Skeletal muscle tissue (tissue), 4 donors: ENCODE results near the gene STK40. TPM values are rescaled to one million over a fixed set of nuclear protein-coding genes. Genes with fewer than 3 reads are reported as not detected.

Source experiments
- H3K27ac ChIP-seq: one replicate; pipeline ENCODE4 v1.7.0; 2013; ENCODE audit warnings: mild to moderate bottlenecking, low read depth, low read length, inconsistent platforms
- H3K27me3 ChIP-seq, 3 donors: one replicate each; pipeline ENCODE4 v1.7.0; 2013; ENCODE audit warnings: low read length in 3 of 3; ENCODE audit not compliant: control insufficient read depth in 3 of 3, insufficient read depth in 3 of 3
- H3K36me3 ChIP-seq, 3 donors: one replicate each; pipeline ENCODE4 v1.7.0; 2013; ENCODE audit warnings: low read length in 3 of 3; ENCODE audit not compliant: control insufficient read depth in 3 of 3, insufficient read depth in 3 of 3
- H3K4me1 ChIP-seq, 3 donors: one replicate each; pipeline ENCODE4 v1.7.0; 2013; ENCODE audit warnings: low read length in 3 of 3, mild to moderate bottlenecking in 3 of 3; ENCODE audit not compliant: control insufficient read depth in 3 of 3, insufficient read depth in 3 of 3
- H3K4me3 ChIP-seq, 3 donors: one replicate each; pipeline ENCODE4 v1.7.0; 2013; ENCODE audit warnings: low read length in 3 of 3
- H3K9ac ChIP-seq, 3 donors: one replicate each; pipeline ENCODE4 v1.7.0; 2013; ENCODE audit warnings: low read length in 3 of 3, mild to moderate bottlenecking in 3 of 3, moderate library complexity in 2 of 3, low read depth in 1 of 3
- H3K9me3 ChIP-seq, 3 donors: one replicate each; pipeline ENCODE4 v1.7.0; 2013; ENCODE audit warnings: low read length in 3 of 3; ENCODE audit not compliant: control insufficient read depth in 3 of 3
- total RNA-seq: library from RNA; depleted of rRNA; stranded (reverse); fragments of >200 nt; gene quantifications from one replicate; pipeline ENCODE4 v1.2.3, GENCODE V29; 2014
- donor health status: Osteomylitis.

Gene STK40
- total RNA-seq, 1 donor from 2014 or later = 11.0 TPM

DNA sequence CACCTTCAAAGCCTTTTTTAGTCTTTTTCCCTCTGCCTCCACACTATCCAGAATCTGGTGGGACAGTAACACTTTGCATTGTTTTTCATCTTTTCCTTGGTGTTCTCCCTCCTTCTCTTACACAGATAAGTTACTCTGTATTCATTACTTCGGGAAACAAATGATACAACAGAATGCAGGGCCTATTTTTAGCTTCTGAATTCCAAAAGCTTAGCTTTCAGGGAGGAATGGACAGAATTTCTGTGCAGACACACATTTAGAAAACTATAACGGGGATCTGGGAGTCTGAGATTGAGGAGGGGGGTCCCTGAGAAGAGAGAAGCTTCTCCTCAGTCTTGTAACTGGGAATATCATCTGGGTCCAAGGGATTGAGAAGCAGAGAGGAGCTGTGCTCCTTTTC is 3.5 kb upstream of the STK40 start:
- Histone ChIP-seq H3K4me1 (peaks cover 51 to 66% (median 64%) of the 10 kb centered on the region in 3 donors), H3K9me3 (no peaks in the 10 kb centered on the region), H3K36me3 (peaks cover 24 to 35% (median 28%) of the 10 kb centered on the region in 3 donors), H3K9ac (peak overlapping the region; percentile 25 to 35 (median 27)), H3K27me3 (no peaks in the 10 kb centered on the region), H3K27ac (peak overlapping the region; percentile 99), H3K4me3 (peak overlapping the region in 1 of 3 donors; percentile 17)

DNA sequence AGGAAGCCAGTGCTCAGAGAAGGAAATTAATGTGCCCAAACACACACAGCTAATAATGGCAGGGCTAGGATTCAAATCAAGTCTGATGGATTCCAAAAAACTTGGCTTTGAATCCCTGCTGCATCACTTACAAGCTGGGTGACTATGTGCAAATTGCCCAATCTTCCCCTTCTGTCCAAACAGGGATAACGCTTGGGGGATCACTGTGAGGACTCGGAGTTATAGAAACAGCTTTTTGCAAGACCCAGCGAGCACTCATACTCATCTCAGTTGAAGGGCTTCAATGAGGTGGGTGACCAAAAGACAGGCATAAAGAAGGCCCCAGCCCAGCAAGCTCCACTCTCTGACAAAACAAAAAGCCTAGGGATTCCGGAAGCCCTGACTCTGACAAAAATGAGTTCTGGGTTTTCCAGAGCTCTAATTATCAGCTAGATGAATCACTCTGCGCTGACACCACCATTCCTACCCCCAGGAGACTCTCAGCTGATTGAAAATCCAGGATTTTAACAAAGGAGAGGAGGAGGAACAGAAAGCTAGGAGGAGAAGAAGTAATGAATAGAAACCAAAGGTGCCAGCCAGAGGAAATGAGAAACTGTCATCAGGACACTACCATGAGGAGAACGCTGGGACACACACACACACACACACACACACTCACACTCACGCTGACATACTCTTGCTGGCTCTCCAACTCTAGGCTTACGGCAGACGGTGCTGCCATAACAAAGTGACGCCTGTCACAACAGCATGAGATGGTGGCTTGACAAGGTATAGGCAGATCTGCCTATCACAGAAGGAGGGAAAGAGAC is 1.6 kb upstream of the STK40 start:
- Histone ChIP-seq H3K27me3 (no peaks in the 10 kb centered on the region), H3K4me3 (peak overlapping the region; percentile 80 to 94 (median 91)), H3K9ac (peak overlapping the region; percentile 92 to 99 (median 95)), H3K4me1 (peaks cover 68 to 78% (median 77%) of the 10 kb centered on the region in 3 donors), H3K27ac (peak overlapping the region; percentile 99), H3K9me3 (no peaks in the 10 kb centered on the region), H3K36me3 (peaks cover 9 to 18% (median 10%) of the 10 kb centered on the region in 3 donors)

DNA sequence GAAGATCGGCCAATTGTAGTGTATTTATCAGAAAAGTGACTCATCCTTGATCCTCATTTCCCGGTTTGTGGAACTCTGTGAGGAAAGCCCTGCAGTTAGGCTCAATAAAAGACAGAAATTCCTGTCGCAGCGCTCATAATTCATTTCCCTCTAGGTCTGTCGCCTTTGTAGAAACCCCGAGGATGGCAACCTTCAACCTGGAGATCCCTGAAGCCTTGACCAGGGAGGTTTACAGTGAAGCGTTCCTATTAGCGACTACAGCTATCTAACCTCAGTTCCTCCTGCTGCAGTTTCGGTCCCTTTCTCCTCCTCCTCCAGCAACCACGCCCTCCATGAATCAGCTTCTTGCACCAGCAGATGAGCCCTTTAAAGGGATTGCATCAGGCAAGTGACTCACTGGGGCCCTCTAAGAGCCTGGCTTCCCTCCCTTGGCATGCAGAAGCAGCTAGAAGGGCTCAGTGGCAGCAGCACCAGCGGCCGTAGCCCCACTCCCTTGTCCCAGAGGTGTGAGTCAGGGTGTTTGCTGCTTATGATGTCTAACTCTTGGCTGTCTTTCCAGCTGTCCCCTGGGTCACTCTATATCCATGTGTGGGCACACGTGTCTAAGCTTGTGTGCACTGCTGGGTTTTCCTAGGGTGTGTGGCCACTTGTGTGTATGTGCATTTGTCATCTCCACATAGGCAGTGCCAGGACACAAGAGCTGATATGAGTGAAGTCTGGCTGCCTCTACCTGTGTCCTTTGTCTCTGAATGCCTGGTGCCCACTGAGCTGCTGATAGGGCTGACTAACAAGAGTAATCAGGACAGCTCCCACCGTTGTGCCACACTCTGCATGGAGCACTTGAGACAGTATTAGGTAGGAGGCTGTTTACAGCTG is 779 bp upstream of the STK40 start:
- Histone ChIP-seq H3K36me3 (peaks cover 6 to 11% (median 7%) of the 10 kb centered on the region in 3 donors), H3K27ac (peak overlapping the region; percentile 99), H3K4me1 (peaks cover 72 to 82% (median 76%) of the 10 kb centered on the region in 3 donors), H3K9me3 (no peaks in the 10 kb centered on the region), H3K9ac (peak overlapping the region; percentile 92 to 99 (median 95)), H3K27me3 (no peaks in the 10 kb centered on the region), H3K4me3 (peak overlapping the region; percentile 80 to 94 (median 91))

DNA sequence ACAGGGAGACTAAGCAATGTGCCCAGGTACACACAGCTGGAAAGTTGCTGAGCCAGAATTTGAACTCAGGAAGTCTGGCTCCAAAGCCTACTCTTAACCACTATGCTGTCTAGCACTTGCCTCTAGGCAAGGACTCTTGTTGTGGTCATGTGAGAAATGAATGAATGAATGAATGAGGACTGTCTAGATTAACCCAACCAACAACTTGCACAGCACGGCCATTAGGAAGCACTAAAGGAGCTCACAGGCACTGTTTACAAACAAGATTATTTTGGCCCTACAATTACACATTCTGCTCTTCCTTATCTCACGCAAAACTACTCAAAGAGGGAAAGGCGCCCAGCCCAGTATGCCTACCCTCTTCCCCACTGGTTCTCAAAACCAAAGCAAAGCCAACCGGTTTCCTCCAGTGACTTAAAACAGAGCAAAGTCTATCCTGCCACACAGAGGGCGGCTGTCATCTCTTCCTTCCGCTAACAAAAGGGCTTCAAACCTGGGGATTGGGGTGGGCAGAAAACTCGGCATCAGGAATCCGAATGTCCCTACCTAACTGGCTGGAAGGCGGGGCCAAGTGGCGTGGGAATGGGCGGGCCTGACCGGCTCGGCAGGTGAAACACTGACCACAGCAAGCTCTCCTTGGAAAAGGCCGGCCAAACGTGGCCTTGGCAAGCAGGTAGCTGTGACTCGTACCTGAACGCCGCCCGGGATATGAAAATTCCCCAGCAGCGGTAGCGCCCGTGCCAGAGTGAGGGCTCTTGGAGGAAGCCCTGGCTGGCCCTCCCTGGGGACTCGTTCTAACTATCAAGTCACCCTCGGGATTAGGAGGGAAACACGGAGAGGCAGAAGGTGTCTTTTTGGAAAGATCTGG is 948 bp downstream of the STK40 start:
- H3K9ac ChIP-seq = peak overlapping the region; percentile 85 to 96 (median 92)
- H3K4me1 ChIP-seq = peaks cover 73 to 93% (median 75%) of the 10 kb centered on the region in 3 donors
- H3K27ac ChIP-seq = peak overlapping the region; percentile 99
- no peaks in the 10 kb centered on the region for H3K36me3 ChIP-seq
- H3K9me3 ChIP-seq = no peaks in the 10 kb centered on the region
- H3K27me3 ChIP-seq = no peaks in the 10 kb centered on the region
- peak overlapping the region; percentile 89 to 91 (median 90) for H3K4me3 ChIP-seq

DNA sequence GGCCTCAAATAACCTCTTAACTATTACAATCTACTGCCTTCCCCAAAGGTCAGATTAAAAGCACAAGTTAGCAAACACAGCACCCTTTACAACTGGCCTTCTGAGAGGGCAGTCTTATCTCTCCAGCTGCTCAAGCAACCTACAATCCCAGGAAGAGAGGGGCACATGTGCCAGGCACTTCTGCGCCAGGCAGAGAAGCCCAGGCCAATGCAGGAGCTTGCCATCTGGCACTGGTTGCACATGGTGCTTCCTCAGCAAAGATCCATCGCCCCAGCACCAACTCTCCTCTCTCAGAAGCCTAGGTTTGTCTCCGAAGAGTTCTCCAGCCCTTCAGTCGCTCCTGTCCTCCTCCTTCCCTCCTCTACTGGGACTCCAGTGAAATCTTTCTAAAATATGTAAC is 2.5 kb downstream of the STK40 start:
- H3K4me1 ChIP-seq = peaks cover 61 to 84% (median 61%) of the 10 kb centered on the region in 3 donors
- H3K27me3 ChIP-seq = no peaks in the 10 kb centered on the region
- H3K9ac ChIP-seq = peak overlapping the region in 2 of 3 donors; percentile 12 to 58
- H3K9me3 ChIP-seq = no peaks in the 10 kb centered on the region
- H3K36me3 ChIP-seq = no peaks in the 10 kb centered on the region
- H3K27ac ChIP-seq = peak overlapping the region; percentile 33
- H3K4me3 ChIP-seq = peak overlapping the region in 2 of 3 donors; percentile 36 to 49

DNA sequence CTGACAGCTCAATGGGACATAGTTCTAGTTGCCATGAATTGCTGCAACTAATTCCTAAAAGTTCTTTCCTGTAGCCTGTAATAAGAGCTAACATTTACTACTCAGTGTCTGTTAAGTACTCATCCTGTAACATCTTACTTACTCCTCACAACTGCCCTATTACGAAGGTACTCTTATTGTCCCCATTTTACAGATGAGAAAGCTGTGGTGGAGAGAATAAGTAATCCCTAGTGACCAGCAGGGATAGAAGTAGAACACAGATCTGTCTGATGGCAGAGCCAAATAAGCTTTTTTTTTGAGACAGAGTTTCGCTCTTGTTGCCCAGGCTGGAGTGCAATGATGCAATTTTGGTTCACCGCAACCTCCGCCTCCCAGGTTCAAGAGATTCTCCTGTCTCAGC is 3.1 kb downstream of the STK40 start:
- Histone ChIP-seq H3K9me3 (no peaks in the 10 kb centered on the region), H3K36me3 (peaks cover 0 to 2% (median 2%) of the 10 kb centered on the region in 3 donors), H3K27ac (peak overlapping the region; percentile 33), H3K9ac (no peak overlapping the region), H3K4me3 (no peak overlapping the region), H3K4me1 (peaks cover 61 to 84% (median 62%) of the 10 kb centered on the region in 3 donors), H3K27me3 (no peaks in the 10 kb centered on the region)

DNA sequence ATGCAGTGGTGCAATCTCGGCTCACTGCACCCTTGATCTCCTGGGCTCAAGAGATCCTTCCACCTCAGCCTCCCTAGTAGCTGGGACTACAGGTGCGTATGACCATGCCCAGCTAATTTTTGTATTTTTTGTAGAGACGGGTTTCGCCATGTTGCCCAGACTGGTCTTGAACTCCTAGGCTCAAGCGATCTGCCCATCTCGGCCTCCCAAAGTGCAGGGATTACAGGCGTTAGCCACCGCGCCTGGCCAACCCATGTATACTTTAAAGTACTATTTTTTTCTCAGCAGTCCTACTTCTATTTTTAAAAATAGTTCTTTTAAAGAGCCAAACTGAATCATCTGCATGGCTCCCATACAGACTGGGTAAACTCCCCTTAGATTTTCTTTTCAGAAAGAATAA is 3.5 kb downstream of the STK40 start:
- H3K9ac ChIP-seq = no peak overlapping the region
- H3K27me3 ChIP-seq = no peaks in the 10 kb centered on the region
- H3K4me3 ChIP-seq = no peak overlapping the region
- no peaks in the 10 kb centered on the region for H3K9me3 ChIP-seq
- H3K4me1 ChIP-seq = peaks cover 59 to 83% (median 61%) of the 10 kb centered on the region in 3 donors
- no peak overlapping the region for H3K27ac ChIP-seq
- peaks cover 0 to 4% (median 3%) of the 10 kb centered on the region in 3 donors for H3K36me3 ChIP-seq

DNA sequence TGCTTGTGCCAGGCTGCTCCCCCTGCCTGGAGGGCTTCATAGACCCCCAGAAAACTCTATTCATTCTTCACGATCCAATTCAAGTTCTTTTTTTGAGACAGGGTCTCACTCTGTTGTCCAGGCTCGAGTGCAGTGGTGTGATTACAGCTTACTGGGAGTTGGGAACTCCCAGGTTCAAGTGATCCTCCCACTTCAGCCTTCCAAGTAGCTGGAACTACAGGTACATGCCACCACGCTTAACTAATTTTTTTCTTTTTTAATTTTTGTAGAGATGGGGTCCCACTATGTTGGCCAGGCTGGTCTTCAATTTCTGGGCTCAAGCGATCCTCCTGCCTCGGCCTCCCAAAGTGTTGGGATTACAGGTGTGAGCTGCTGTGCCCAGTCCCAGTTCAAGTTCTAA is 4.3 kb downstream of the STK40 start:
- Histone ChIP-seq H3K4me3 (no peak overlapping the region), H3K9me3 (no peaks in the 10 kb centered on the region), H3K27me3 (no peaks in the 10 kb centered on the region), H3K4me1 (peaks cover 52 to 76% (median 53%) of the 10 kb centered on the region in 3 donors), H3K27ac (no peak overlapping the region), H3K36me3 (peaks cover 0 to 4% (median 3%) of the 10 kb centered on the region in 3 donors), H3K9ac (no peak overlapping the region)

DNA sequence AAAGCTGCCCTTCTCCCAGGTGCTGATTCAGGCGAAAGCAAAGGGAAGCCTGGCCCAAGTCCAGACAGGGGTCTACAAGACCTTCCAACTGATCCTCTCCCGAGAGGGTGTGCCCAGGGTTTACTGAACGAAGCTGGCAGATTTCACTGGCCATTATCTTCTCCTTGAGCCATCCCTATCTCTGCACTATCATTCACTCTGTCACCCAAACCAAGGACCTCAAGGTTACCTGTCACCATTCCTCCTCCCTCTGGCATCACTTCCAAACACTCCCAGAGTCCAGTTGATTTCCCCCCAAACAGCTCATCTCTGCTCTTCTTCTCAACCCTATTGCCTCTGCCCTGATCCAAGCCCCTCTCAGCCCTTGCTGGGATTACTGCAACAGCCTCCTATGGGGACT is 4.9 kb downstream of the STK40 start:
- H3K9ac ChIP-seq = peak overlapping the region in 1 of 3 donors; percentile 64
- no peak overlapping the region for H3K27ac ChIP-seq
- H3K4me1 ChIP-seq = peaks cover 54 to 78% (median 55%) of the 10 kb centered on the region in 3 donors
- H3K4me3 ChIP-seq = no peak overlapping the region
- peaks cover 0 to 6% (median 3%) of the 10 kb centered on the region in 3 donors for H3K36me3 ChIP-seq
- H3K27me3 ChIP-seq = no peaks in the 10 kb centered on the region
- H3K9me3 ChIP-seq = no peaks in the 10 kb centered on the region
